Neural progenitor cell (in vitro differentiated cells): Measurements from ENCODE around the gene TMEM53. TPM values are rescaled to one million over a fixed set of nuclear protein-coding genes. Genes with fewer than 3 reads are reported as not detected.

Experiments used
- DNase-seq: peaks from one replicate; pipeline ENCODE4 v3.0.0-alpha.2; 2016; ENCODE audit warnings: low spot score
- H2AFZ ChIP-seq: fragments of 200-600 bp; sonication (generic); replicated peaks from 2 replicates; pipeline ENCODE4 v1.6.1; 2016; ENCODE audit warnings: antibody characterized with exemption
- H3F3A ChIP-seq: fragments of 200-600 bp; sonication (generic); 2 replicates; pipeline ENCODE4 v1.6.1; 2016; ENCODE audit warnings: antibody characterized with exemption, low read depth
- H3K27ac ChIP-seq: fragments of 200-600 bp; sonication (generic); 2 replicates; pipeline ENCODE4 v1.5.1; 2016; ENCODE audit warnings: mild to moderate bottlenecking
- H3K27me3 ChIP-seq: fragments of 200-600 bp; sonication (generic); 2 replicates; pipeline ENCODE4 v1.6.1; 2016; ENCODE audit warnings: mild to moderate bottlenecking, moderate library complexity
- H3K36me3 ChIP-seq: fragments of 200-600 bp; sonication (generic); 2 replicates; pipeline ENCODE4 v1.5.1; 2016
- H3K4me1 ChIP-seq: fragments of 200-600 bp; sonication (generic); 2 replicates; pipeline ENCODE4 v1.6.1; 2016; ENCODE audit warnings: mixed run types
- H3K4me2 ChIP-seq: fragments of 200-600 bp; sonication (generic); 2 replicates; pipeline ENCODE4 v1.6.1; 2016
- H3K4me3 ChIP-seq: fragments of 200-600 bp; sonication (generic); 2 replicates; pipeline ENCODE4 v1.5.1; 2016
- H3K79me2 ChIP-seq: fragments of 200-600 bp; sonication (generic); 2 replicates; pipeline ENCODE4 v1.6.1; 2016; ENCODE audit warnings: low read depth
- H3K9ac ChIP-seq: fragments of 200-600 bp; sonication (generic); 2 replicates; pipeline ENCODE4 v1.6.1; 2016
- H3K9me3 ChIP-seq: fragments of 200-600 bp; sonication (generic); 2 replicates; pipeline ENCODE4 v1.5.1; 2016; ENCODE audit warnings: low read depth
- H4K20me1 ChIP-seq: fragments of 200-600 bp; sonication (generic); 2 replicates; pipeline ENCODE4 v1.6.1; 2016; ENCODE audit warnings: low read depth
- H3K27ac Mint-ChIP-seq: 3 replicates; pipeline ENCODE4 v1.8.0; 2021; ENCODE audit warnings: mixed read lengths
- H3K27me3 Mint-ChIP-seq: 2 replicates; pipeline ENCODE4 v1.8.0; 2022; ENCODE audit warnings: low read depth, mild to moderate bottlenecking, inconsistent platforms, moderate library complexity, mixed read lengths; ENCODE audit not compliant: insufficient read depth
- H3K36me3 Mint-ChIP-seq: 3 replicates; pipeline ENCODE4 v1.8.0; 2021; ENCODE audit warnings: mixed read lengths
- H3K4me1 Mint-ChIP-seq: 3 replicates; pipeline ENCODE4 v1.8.0; 2021; ENCODE audit warnings: mixed read lengths
- H3K4me3 Mint-ChIP-seq: 3 replicates; pipeline ENCODE4 v1.8.0; 2021; ENCODE audit warnings: mild to moderate bottlenecking, moderate library complexity, mixed read lengths
- H3K9me3 Mint-ChIP-seq: 3 replicates; pipeline ENCODE4 v1.8.0; 2020; ENCODE audit warnings: mixed read lengths
- CTCF ChIP-seq: fragments of 200-600 bp; sonication (generic); IDR thresholded peaks from 2 replicates; pipeline ENCODE4 v1.5.1; 2017; ENCODE audit warnings: antibody characterized with exemption, mild to moderate bottlenecking
- EZH2 ChIP-seq: fragments of 200-600 bp; sonication (generic); IDR thresholded peaks from 2 replicates; pipeline ENCODE4 v1.6.1; 2017; ENCODE audit warnings: antibody characterized with exemption, mild to moderate bottlenecking, moderate library complexity
- EZH2phosphoT487 ChIP-seq: fragments of 200-600 bp; sonication (generic); IDR thresholded peaks from 2 replicates; pipeline ENCODE4 v1.6.1; 2017; ENCODE audit warnings: antibody characterized with exemption
- total RNA-seq: library from RNA; depleted of rRNA; stranded (reverse); fragments of >200 nt; gene quantifications from 2 replicates; pipeline ENCODE4 v1.2.3, GENCODE V29; 2015; ENCODE audit warnings: low replicate concordance

Gene TMEM53
- total RNA-seq, 1 donor from 2014 or later, result 5.0 TPM

- no peak overlapping the region for H3K27ac ChIP-seq
- Mint-ChIP-seq H3K4me3 (no peak overlapping the region), H3K27me3 (peaks cover 11% of the 10 kb centered on the region), H3K9me3 (no peaks in the 10 kb centered on the region), H3K36me3 (peaks cover 45% of the 10 kb centered on the region), H3K4me1 (peaks cover 30% of the 10 kb centered on the region), H3K27ac (no peak overlapping the region)
- peaks cover 18% of the 10 kb centered on the region for H3K79me2 ChIP-seq
- no peak overlapping the region for H3K4me2 ChIP-seq
- no peaks in the 10 kb centered on the region for H3K36me3 ChIP-seq
- H3K4me1 ChIP-seq, result peaks cover 14% of the 10 kb centered on the region
- no peak overlapping the region for H3K4me3 ChIP-seq
- peaks cover 77% of the 10 kb centered on the region for H4K20me1 ChIP-seq
- no peak for DNase-seq
- TF ChIP-seq EZH2, result no peak
- no peak for TF ChIP-seq EZH2phosphoT487
- no peak for TF ChIP-seq CTCF
- H3K9me3 ChIP-seq, result no peaks in the 10 kb centered on the region
- H3K9ac ChIP-seq, result no peak overlapping the region
- H3F3A ChIP-seq, result peaks cover 7% of the 10 kb centered on the region
- no peak overlapping the region for H2AFZ ChIP-seq
- H3K27me3 ChIP-seq, result no peaks in the 10 kb centered on the region
Measured at GRCh38 chr1:44642925-44643324, 31.4 kb downstream of the TMEM53 start.

- H3K27me3 ChIP-seq, result no peaks in the 10 kb centered on the region
- Mint-ChIP-seq H3K9me3 (no peaks in the 10 kb centered on the region), H3K36me3 (peaks cover 42% of the 10 kb centered on the region), H3K27me3 (peaks cover 14% of the 10 kb centered on the region), H3K4me1 (peaks cover 33% of the 10 kb centered on the region), H3K4me3 (no peak overlapping the region), H3K27ac (no peak overlapping the region)
- no peaks in the 10 kb centered on the region for H3K9me3 ChIP-seq
- H2AFZ ChIP-seq, result no peak overlapping the region
- no peak overlapping the region for H3K27ac ChIP-seq
- H3K9ac ChIP-seq, result no peak overlapping the region
- peaks cover 77% of the 10 kb centered on the region for H4K20me1 ChIP-seq
- peaks cover 18% of the 10 kb centered on the region for H3K79me2 ChIP-seq
- no peak for DNase-seq
- H3K4me2 ChIP-seq, result no peak overlapping the region
- H3K4me1 ChIP-seq, result peaks cover 19% of the 10 kb centered on the region
- no peak for TF ChIP-seq EZH2
- TF ChIP-seq EZH2phosphoT487, result no peak
- no peak for TF ChIP-seq CTCF
- H3F3A ChIP-seq, result peaks cover 14% of the 10 kb centered on the region
- no peak overlapping the region for H3K4me3 ChIP-seq
- H3K36me3 ChIP-seq, result no peaks in the 10 kb centered on the region
Measured at GRCh38 chr1:44642255-44642654, 32.0 kb downstream of the TMEM53 start.

- no peak for DNase-seq
- peaks cover 79% of the 10 kb centered on the region for H4K20me1 ChIP-seq
- H3K9ac ChIP-seq, result no peak overlapping the region
- H3K4me1 ChIP-seq, result peaks cover 27% of the 10 kb centered on the region
- H3K4me3 Mint-ChIP-seq, result no peak overlapping the region
- H3K79me2 ChIP-seq, result peaks cover 18% of the 10 kb centered on the region
- H3K9me3 Mint-ChIP-seq, result no peaks in the 10 kb centered on the region
- no peaks in the 10 kb centered on the region for H3K9me3 ChIP-seq
- no peaks in the 10 kb centered on the region for H3K36me3 ChIP-seq
- peaks cover 22% of the 10 kb centered on the region for H3F3A ChIP-seq
- H3K27ac Mint-ChIP-seq, result no peak overlapping the region
- H3K27ac ChIP-seq, result no peak overlapping the region
- no peaks in the 10 kb centered on the region for H3K27me3 ChIP-seq
- H2AFZ ChIP-seq, result no peak overlapping the region
- H3K36me3 Mint-ChIP-seq, result peaks cover 44% of the 10 kb centered on the region
- no peak overlapping the region for H3K4me2 ChIP-seq
- H3K27me3 Mint-ChIP-seq, result peaks cover 14% of the 10 kb centered on the region
- H3K4me1 Mint-ChIP-seq, result peaks cover 40% of the 10 kb centered on the region
- no peak for TF ChIP-seq CTCF
- no peak for TF ChIP-seq EZH2
- no peak for TF ChIP-seq EZH2phosphoT487
- H3K4me3 ChIP-seq, result no peak overlapping the region
Measured at GRCh38 chr1:44641126-44642102, 32.9 kb downstream of the TMEM53 start.
